GM19372 (cell line): ENCODE data around the gene MCOLN1.
"Not testable (repeated sequence)": the region's sequence is repeated elsewhere in the genome, so short reads cannot be mapped to it uniquely, and the experiment has no call there.

Experiments
- ATAC-seq: cut with Tn5 transposase; IDR thresholded peaks from one replicate; pipeline ENCODE4 v1.9.1; 2021; ENCODE audit warnings: mild to moderate bottlenecking, low read depth, moderate library complexity; ENCODE audit not compliant: unreplicated experiment

The MCOLN1 gene

GRCh38 chr19:7522923-7523667 lies 671 bp downstream of the MCOLN1 start:
- ATAC-seq, result no peak

- no peak for ATAC-seq
Observed at GRCh38 chr19:7524523-7524922, 2.1 kb downstream of the MCOLN1 start.

GRCh38 chr19:7524992-7525739 lies 2.7 kb downstream of the MCOLN1 start:
- ATAC-seq, result no peak

GRCh38 chr19:7526059-7526929 lies 3.9 kb downstream of the MCOLN1 start:
- ATAC-seq, result no peak

GRCh38 chr19:7527516-7528191 lies 5.2 kb downstream of the MCOLN1 start:
- no peak for ATAC-seq

- ATAC-seq, result no peak
Observed at GRCh38 chr19:7528192-7528519, 5.7 kb downstream of the MCOLN1 start.

- no peak for ATAC-seq
Observed at GRCh38 chr19:7528522-7529245, 6.3 kb downstream of the MCOLN1 start.

- ATAC-seq, result no peak
Observed at GRCh38 chr19:7529246-7529600, 6.8 kb downstream of the MCOLN1 start.

- no peak for ATAC-seq
Observed at GRCh38 chr19:7529610-7530490, 7.4 kb downstream of the MCOLN1 start.

- no peak for ATAC-seq
Observed at GRCh38 chr19:7533281-7533885, 11.0 kb downstream of the MCOLN1 start.

- no peak for ATAC-seq
Observed at GRCh38 chr19:7533925-7534480, 11.6 kb downstream of the MCOLN1 start.

GRCh38 chr19:7534531-7535046 lies 12.2 kb downstream of the MCOLN1 start:
- ATAC-seq, result no peak

- peak; percentile 71 for ATAC-seq
Observed at GRCh38 chr19:7535047-7535997, 12.9 kb downstream of the MCOLN1 start, which contains the start of gene PNPLA6. PNPLA6 (plus strand) TSS chr19:7535717; CDS start chr19:7535789, 72 bp downstream.

- no peak for ATAC-seq
Observed at GRCh38 chr19:7535998-7536695, 13.7 kb downstream of the MCOLN1 start.

- not testable (repeated sequence) for ATAC-seq
Observed at GRCh38 chr19:7538990-7539389, 16.6 kb downstream of the MCOLN1 start.

- ATAC-seq, result no peak
Observed at GRCh38 chr19:7539827-7540425, 17.5 kb downstream of the MCOLN1 start.
